GM12891 (cell line): ENCODE measurements around the gene UBXN11.

Experiments used
- PAX5 ChIP-seq: IDR thresholded peaks from 2 replicates; pipeline ENCODE4 v1.6.1; 2011; ENCODE audit warnings: low read length, moderate library complexity, mild to moderate bottlenecking; ENCODE audit not compliant: insufficient read depth, severe bottlenecking
- POLR2A ChIP-seq: IDR thresholded peaks from 2 replicates; pipeline ENCODE4 v1.6.1; 2011; ENCODE audit warnings: low read depth, low read length, control low read depth
- POLR2AphosphoS5 ChIP-seq: IDR thresholded peaks from 2 replicates; pipeline ENCODE4 v1.6.1; 2011; ENCODE audit warnings: low read depth, low read length, control low read depth
- POU2F2 ChIP-seq: IDR thresholded peaks from 2 replicates; pipeline ENCODE4 v1.6.1; 2011; ENCODE audit warnings: low read depth, mild to moderate bottlenecking, control low read depth, low read length, moderate library complexity
- SPI1 ChIP-seq: IDR thresholded peaks from 2 replicates; pipeline ENCODE4 v1.6.1; 2011; ENCODE audit warnings: low read depth, low read length, control low read depth
- TAF1 ChIP-seq: IDR thresholded peaks from 2 replicates; pipeline ENCODE4 v1.6.1; 2011; ENCODE audit warnings: low read depth, low read length, control low read depth

DNA sequence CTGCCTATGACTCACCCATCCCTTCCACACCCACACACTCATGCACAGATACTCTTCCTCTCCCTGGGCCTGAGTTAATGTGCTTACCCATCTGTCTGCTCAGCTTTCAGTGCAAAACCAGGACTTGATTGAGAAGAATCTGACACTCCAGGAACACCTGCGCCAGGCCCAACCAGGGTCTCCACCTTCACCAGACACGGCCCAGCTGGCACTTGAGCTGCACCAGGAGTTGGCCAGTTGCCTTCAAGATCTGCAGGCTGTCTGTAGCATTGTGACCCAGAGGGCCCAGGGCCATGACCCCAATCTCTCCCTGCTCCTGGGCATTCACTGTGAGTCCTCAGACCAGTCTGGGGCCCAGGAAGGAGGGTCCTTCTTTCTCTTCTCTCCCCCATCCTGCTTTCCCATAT lies 30.0 kb downstream of the UBXN11 start:
- no peak for TF ChIP-seq POLR2A
- TF ChIP-seq POLR2AphosphoS5, result no peak
- no peak for TF ChIP-seq TAF1
- TF ChIP-seq POU2F2, result no peak
- 0 out of 2 replicates have a peak, but pooled peaks have one; percentile 21 for TF ChIP-seq SPI1
- no peak for TF ChIP-seq PAX5
